Heart left ventricle (tissue), 13 donors: ENCODE results near the gene MYL11.

Experiments
- CTCF ChIP-seq, 12 donors: fragments of 200-600 bp; sonication (generic) in 4 of 12; IDR thresholded peaks; one replicate each; pipeline versions ENCODE4 v1.5.0 to v1.8.0; 2018 to 2022; ENCODE audit warnings: antibody characterized with exemption in 12 of 12, mild to moderate bottlenecking in 5 of 12
- POLR2A ChIP-seq, 2 donors: fragments of 450-650 bp; IDR thresholded peaks; one replicate each; pipeline ENCODE4 v1.6.1; 2017; ENCODE audit warnings: antibody characterized with exemption in 2 of 2, mild to moderate bottlenecking in 2 of 2, moderate library complexity in 2 of 2
- donor health status: ischemic (EF 13 %, LVEDD 7.1; RV severe dilation, severe dysfunction).
- donor health status: DM: no; HTN: yes; CAD: no.
- donor health status: DM: no; HTN: no; CAD: no.
- donor health status: ischemic (EF 25% LVEDD 6.9; RV normal size, moderate dysfunction).
- donor health status: ischemic (EF 25% LVEDD 5.7; RV mildly dilated, moderate dysfunction).
- donor health status: ischemic (EF 35%, LVEDD 5.7; RV mildly dilated, moderate dysfunction).
- donor health status: nonischemic (EF 11% LVEDD 7.7; RV severe dilation, severe dysfunction).
- donor health status: DM: yes; HTN: yes; CAD: no.
- donor health status: PGD.
- donor health status: ischemic (EF 29% LVEDD 5.4; RV normal size, mild dysfunction).
- donor health status: nonischemic (EF 23%, LVEDD 6.1; RV moderate dilation, normal function).

GRCh38 chr16:30380803-30381208 lies 6.2 kb downstream of the MYL11 start:
- no peak for TF ChIP-seq CTCF (IDR thresholded peaks at IDR 0.05)
- TF ChIP-seq POLR2A (IDR thresholded peaks at IDR 0.05): no peak
